Right hindlimb (tissue), 1 donor: ENCODE measurements around the gene COL4A2.

ENCODE experiments used
- DNase-seq: peaks from one replicate; pipeline ENCODE4 v3.0.0-alpha.2; 2018

COL4A2 gene

GRCh38 chr13:110341445-110342244 is 34.6 kb downstream of the COL4A2 start:
- no peak for DNase-seq

DNA sequence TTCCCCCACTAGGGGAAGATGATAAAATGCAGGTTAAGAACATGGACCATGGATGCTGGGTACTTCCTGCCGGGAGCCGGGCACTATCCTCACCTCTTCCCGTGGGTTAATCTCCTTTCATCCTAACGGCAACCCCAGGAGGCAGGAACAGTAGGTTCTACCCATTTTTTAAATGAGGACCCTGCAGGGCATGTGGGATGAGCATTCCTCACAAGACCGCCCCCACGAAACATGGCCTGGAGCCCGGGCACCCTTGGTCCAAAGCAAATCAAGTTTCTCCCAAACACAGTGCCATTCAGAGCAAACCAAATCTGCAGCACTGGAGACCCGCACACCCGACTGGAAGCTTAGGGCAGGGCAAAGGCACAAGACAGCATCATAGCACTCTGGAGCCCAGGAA is 35.4 kb downstream of the COL4A2 start:
- no peak for DNase-seq

DNA sequence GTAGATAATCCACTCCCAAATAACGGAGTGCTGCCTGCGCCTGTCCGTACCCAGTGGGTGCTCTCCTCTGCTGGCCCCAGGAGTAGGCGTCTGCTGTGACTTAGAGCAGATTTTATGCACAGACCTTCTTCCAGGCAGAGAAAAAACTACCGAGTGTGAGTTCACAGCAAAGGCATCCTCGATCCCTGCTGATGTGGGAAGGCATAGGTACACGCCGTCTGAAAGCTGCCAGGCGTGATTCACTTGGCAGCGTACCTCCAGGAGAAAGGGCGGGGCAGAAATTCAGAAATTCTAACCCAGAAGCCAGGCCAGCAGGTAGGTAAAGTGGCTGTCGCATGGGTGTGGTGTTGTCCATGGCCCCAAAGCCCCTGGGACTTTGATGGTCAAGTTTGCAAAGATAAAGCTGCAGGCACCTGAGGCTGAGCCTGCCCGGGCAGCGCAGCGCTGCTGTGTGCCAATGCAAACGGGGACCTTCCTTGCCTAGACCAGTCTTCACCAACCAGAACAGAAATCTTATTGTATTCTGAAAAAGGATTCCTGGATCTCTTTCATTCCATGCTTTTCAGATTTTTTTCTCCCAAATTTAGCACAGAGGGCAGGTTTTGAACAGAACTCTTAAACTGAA is 36.3 kb downstream of the COL4A2 start:
- no peak for DNase-seq

DNA sequence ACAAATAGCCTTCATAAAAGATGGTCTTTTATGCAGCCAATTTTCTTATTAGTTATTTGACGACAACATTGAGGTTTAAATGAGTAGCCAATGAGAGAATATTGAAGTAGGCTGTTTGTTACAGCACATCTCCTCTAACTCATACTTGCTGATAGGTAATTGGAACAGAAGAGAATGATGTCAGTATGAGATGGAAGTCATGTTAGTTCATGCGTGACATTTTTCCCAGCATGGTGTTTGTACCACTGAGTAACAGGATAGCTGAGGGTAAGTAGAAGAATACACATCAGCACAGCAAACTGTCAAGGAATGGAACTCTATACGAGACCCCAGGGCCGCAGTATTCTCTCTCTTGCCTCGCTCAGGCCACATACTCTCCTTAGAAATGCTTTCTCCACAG is 37.2 kb downstream of the COL4A2 start:
- no peak for DNase-seq

- DNase-seq = no peak
These were observed 38.2 kb downstream of the COL4A2 start for GRCh38 chr13:110345266-110345665.

GRCh38 chr13:110345701-110346100 is 38.6 kb downstream of the COL4A2 start:
- DNase-seq = no peak

- DNase-seq = no peak
These were observed 39.6 kb downstream of the COL4A2 start for GRCh38 chr13:110346661-110347067.

GRCh38 chr13:110347088-110347487 is 40.0 kb downstream of the COL4A2 start:
- no peak for DNase-seq

- DNase-seq = no peak
These were observed 40.6 kb downstream of the COL4A2 start for GRCh38 chr13:110347535-110348308.

GRCh38 chr13:110348309-110349105 is 41.4 kb downstream of the COL4A2 start:
- no peak for DNase-seq

- DNase-seq = no peak
These were observed 42.2 kb downstream of the COL4A2 start for GRCh38 chr13:110349239-110349638.

GRCh38 chr13:110350049-110350448 is 43.0 kb downstream of the COL4A2 start:
- DNase-seq = no peak

GRCh38 chr13:110350509-110350908 is 43.4 kb downstream of the COL4A2 start:
- DNase-seq = no peak

GRCh38 chr13:110351636-110352420 is 44.7 kb downstream of the COL4A2 start:
- no peak for DNase-seq

GRCh38 chr13:110352735-110353134 is 45.7 kb downstream of the COL4A2 start:
- no peak for DNase-seq

GRCh38 chr13:110353339-110353977 is 46.4 kb downstream of the COL4A2 start:
- DNase-seq = no peak

DNA sequence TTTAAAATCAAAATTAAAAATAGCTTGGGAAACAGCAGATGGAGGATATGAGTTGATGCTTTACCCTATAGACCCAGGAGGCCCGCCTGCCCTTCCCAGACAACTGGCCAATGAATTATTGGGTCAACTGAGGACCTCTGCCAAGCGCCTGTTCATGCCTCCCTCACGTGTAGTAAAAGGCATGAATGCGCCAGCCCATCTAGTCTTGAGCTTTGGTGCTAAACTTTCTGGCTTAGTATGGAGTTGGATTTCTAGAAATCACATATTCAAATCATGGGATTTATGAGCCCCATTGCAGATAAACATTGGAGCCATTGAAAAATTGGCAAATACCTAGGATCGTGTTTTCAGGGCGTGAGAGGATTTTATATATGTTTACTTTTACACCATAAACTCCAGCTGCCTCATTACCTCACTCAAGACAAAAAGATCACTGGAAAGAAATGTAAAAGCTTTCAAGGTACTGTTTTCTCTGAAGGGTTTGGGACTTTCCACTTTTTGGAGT is 47.1 kb downstream of the COL4A2 start:
- DNase-seq = no peak

DNA sequence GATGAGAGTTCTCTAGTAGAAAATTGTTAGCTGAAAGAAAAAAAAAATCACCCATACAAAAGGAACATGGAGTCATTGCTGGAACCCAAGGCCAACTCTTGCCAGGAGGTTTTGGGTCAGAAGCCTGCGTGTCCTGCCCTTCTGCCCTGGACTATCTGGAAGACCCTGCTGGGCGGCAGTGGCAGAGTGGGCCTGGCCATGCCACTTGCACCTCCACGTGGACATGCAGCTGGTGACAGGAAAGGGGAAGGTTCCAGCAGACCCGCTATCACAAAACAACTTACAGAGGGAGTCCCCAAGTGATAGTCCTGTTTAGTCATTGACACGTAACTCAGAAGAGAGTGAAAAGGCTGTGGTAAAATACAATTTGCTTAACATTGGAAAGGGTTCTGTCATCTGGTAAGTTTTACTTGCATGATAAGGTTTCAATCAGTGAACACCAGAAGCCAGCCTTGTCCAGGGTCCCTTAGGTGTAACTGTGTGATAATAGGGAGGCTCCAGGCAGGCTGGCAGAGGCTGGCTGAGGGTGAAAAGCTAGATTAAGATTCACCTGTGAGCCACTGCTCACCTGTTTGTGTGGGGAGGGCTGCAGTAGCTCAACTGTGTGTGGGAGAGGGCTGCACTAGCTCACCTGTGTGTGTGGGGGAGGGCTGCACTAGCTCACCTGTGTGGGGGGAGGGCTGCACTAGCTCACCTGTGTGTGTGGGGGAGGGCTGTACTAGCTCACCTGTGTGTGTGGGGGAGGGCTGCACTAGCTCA is 47.8 kb downstream of the COL4A2 start:
- DNase-seq = no peak

DNA sequence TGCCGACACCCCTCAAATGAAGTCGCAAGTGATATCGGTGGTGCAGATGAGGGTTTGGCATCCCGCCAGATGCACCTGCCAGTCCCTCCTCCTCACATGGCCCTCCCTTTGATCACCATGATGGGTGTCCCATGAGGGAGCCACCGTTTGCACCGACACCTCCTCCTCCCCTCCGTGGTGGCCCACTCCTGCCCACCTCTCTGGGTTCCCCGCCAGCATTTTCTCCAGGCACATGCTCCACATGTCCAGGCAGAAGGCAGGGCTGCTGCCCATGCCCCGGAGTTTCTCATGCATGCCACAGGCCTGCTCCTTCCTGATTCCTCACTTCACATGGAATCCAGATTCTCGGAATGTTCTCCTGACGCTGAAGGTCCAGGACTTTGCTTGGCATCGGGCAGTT is 49.3 kb downstream of the COL4A2 start:
- DNase-seq = no peak

GRCh38 chr13:110358381-110358780 is 51.3 kb downstream of the COL4A2 start:
- no peak for DNase-seq
